Measurements from ENCODE around the gene GAL.

The GAL gene

GRCh38 chr11:68651985-68652682 lies 32.2 kb upstream of the GAL start:
- Histone ChIP-seq H3K27me3 (ENCODE audit: control insufficient read depth, insufficient read depth, low read length) (no peaks in the 10 kb centered on the region), H3K9me3 (ENCODE audit: control insufficient read depth, low read depth, low read length) (no peaks in the 10 kb centered on the region), H3K9ac (ENCODE audit: low read length) (no peak overlapping the region), H3K4me3 (ENCODE audit: low read length) (no peak overlapping the region), H3K27ac (ENCODE audit: low read length) (no peak overlapping the region), H3K36me3 (ENCODE audit: control insufficient read depth, low read depth, low read length) (no peaks in the 10 kb centered on the region), H3K4me1 (ENCODE audit: control insufficient read depth, low read depth, low read length) (no peaks in the 10 kb centered on the region)

GRCh38 chr11:68652683-68653156 lies 31.6 kb upstream of the GAL start:
- Histone ChIP-seq H3K9me3 (ENCODE audit: control insufficient read depth, low read depth, low read length) (no peaks in the 10 kb centered on the region), H3K27me3 (ENCODE audit: control insufficient read depth, insufficient read depth, low read length) (no peaks in the 10 kb centered on the region), H3K4me3 (ENCODE audit: low read length) (no peak overlapping the region), H3K27ac (ENCODE audit: low read length) (no peak overlapping the region), H3K36me3 (ENCODE audit: control insufficient read depth, low read depth, low read length) (no peaks in the 10 kb centered on the region), H3K9ac (ENCODE audit: low read length) (no peak overlapping the region), H3K4me1 (ENCODE audit: control insufficient read depth, low read depth, low read length) (no peaks in the 10 kb centered on the region)

GRCh38 chr11:68653486-68654430 lies 30.6 kb upstream of the GAL start:
- Histone ChIP-seq H3K4me1 (ENCODE audit: control insufficient read depth, low read depth, low read length) (no peaks in the 10 kb centered on the region), H3K9ac (ENCODE audit: low read length) (no peak overlapping the region), H3K36me3 (ENCODE audit: control insufficient read depth, low read depth, low read length) (no peaks in the 10 kb centered on the region), H3K9me3 (ENCODE audit: control insufficient read depth, low read depth, low read length) (no peaks in the 10 kb centered on the region), H3K4me3 (ENCODE audit: low read length) (no peak overlapping the region), H3K27me3 (ENCODE audit: control insufficient read depth, insufficient read depth, low read length) (no peaks in the 10 kb centered on the region), H3K27ac (ENCODE audit: low read length) (no peak overlapping the region)

GRCh38 chr11:68654978-68655377 lies 29.4 kb upstream of the GAL start:
- H3K27ac ChIP-seq (ENCODE audit: low read length) = no peak overlapping the region
- no peaks in the 10 kb centered on the region for H3K36me3 ChIP-seq (ENCODE audit: control insufficient read depth, low read depth, low read length)
- H3K27me3 ChIP-seq (ENCODE audit: control insufficient read depth, insufficient read depth, low read length) = no peaks in the 10 kb centered on the region
- no peak overlapping the region for H3K9ac ChIP-seq (ENCODE audit: low read length)
- no peaks in the 10 kb centered on the region for H3K9me3 ChIP-seq (ENCODE audit: control insufficient read depth, low read depth, low read length)
- no peak overlapping the region for H3K4me3 ChIP-seq (ENCODE audit: low read length)
- no peaks in the 10 kb centered on the region for H3K4me1 ChIP-seq (ENCODE audit: control insufficient read depth, low read depth, low read length)

GRCh38 chr11:68655406-68655805 lies 28.9 kb upstream of the GAL start:
- Histone ChIP-seq H3K27ac (ENCODE audit: low read length) (no peak overlapping the region), H3K36me3 (ENCODE audit: control insufficient read depth, low read depth, low read length) (no peaks in the 10 kb centered on the region), H3K9ac (ENCODE audit: low read length) (no peak overlapping the region), H3K4me3 (ENCODE audit: low read length) (no peak overlapping the region), H3K27me3 (ENCODE audit: control insufficient read depth, insufficient read depth, low read length) (no peaks in the 10 kb centered on the region), H3K4me1 (ENCODE audit: control insufficient read depth, low read depth, low read length) (no peaks in the 10 kb centered on the region), H3K9me3 (ENCODE audit: control insufficient read depth, low read depth, low read length) (no peaks in the 10 kb centered on the region)

- no peak overlapping the region for H3K9ac ChIP-seq (ENCODE audit: low read length)
- no peaks in the 10 kb centered on the region for H3K27me3 ChIP-seq (ENCODE audit: control insufficient read depth, insufficient read depth, low read length)
- no peaks in the 10 kb centered on the region for H3K36me3 ChIP-seq (ENCODE audit: control insufficient read depth, low read depth, low read length)
- H3K4me3 ChIP-seq (ENCODE audit: low read length) = no peak overlapping the region
- H3K4me1 ChIP-seq (ENCODE audit: control insufficient read depth, low read depth, low read length) = no peaks in the 10 kb centered on the region
- H3K27ac ChIP-seq (ENCODE audit: low read length) = no peak overlapping the region
- H3K9me3 ChIP-seq (ENCODE audit: control insufficient read depth, low read depth, low read length) = no peaks in the 10 kb centered on the region
Measured at GRCh38 chr11:68655806-68656205, 28.5 kb upstream of the GAL start.

- no peak overlapping the region for H3K9ac ChIP-seq (ENCODE audit: low read length)
- H3K27ac ChIP-seq (ENCODE audit: low read length) = no peak overlapping the region
- H3K4me3 ChIP-seq (ENCODE audit: low read length) = no peak overlapping the region
- H3K9me3 ChIP-seq (ENCODE audit: control insufficient read depth, low read depth, low read length) = no peaks in the 10 kb centered on the region
- H3K27me3 ChIP-seq (ENCODE audit: control insufficient read depth, insufficient read depth, low read length) = no peaks in the 10 kb centered on the region
- H3K36me3 ChIP-seq (ENCODE audit: control insufficient read depth, low read depth, low read length) = no peaks in the 10 kb centered on the region
- H3K4me1 ChIP-seq (ENCODE audit: control insufficient read depth, low read depth, low read length) = no peaks in the 10 kb centered on the region
Measured at GRCh38 chr11:68657021-68657780, 27.1 kb upstream of the GAL start.

GRCh38 chr11:68658097-68658496 lies 26.2 kb upstream of the GAL start:
- H3K36me3 ChIP-seq (ENCODE audit: control insufficient read depth, low read depth, low read length) = no peaks in the 10 kb centered on the region
- H3K4me3 ChIP-seq (ENCODE audit: low read length) = no peak overlapping the region
- H3K4me1 ChIP-seq (ENCODE audit: control insufficient read depth, low read depth, low read length) = no peaks in the 10 kb centered on the region
- H3K27ac ChIP-seq (ENCODE audit: low read length) = no peak overlapping the region
- no peak overlapping the region for H3K9ac ChIP-seq (ENCODE audit: low read length)
- no peaks in the 10 kb centered on the region for H3K27me3 ChIP-seq (ENCODE audit: control insufficient read depth, insufficient read depth, low read length)
- H3K9me3 ChIP-seq (ENCODE audit: control insufficient read depth, low read depth, low read length) = no peaks in the 10 kb centered on the region

GRCh38 chr11:68658661-68659060 lies 25.7 kb upstream of the GAL start:
- Histone ChIP-seq H3K9ac (ENCODE audit: low read length) (no peak overlapping the region), H3K4me1 (ENCODE audit: control insufficient read depth, low read depth, low read length) (no peaks in the 10 kb centered on the region), H3K4me3 (ENCODE audit: low read length) (no peak overlapping the region), H3K36me3 (ENCODE audit: control insufficient read depth, low read depth, low read length) (no peaks in the 10 kb centered on the region), H3K27me3 (ENCODE audit: control insufficient read depth, insufficient read depth, low read length) (no peaks in the 10 kb centered on the region), H3K27ac (ENCODE audit: low read length) (no peak overlapping the region), H3K9me3 (ENCODE audit: control insufficient read depth, low read depth, low read length) (no peaks in the 10 kb centered on the region)

- no peaks in the 10 kb centered on the region for H3K4me1 ChIP-seq (ENCODE audit: control insufficient read depth, low read depth, low read length)
- H3K27me3 ChIP-seq (ENCODE audit: control insufficient read depth, insufficient read depth, low read length) = no peaks in the 10 kb centered on the region
- no peaks in the 10 kb centered on the region for H3K36me3 ChIP-seq (ENCODE audit: control insufficient read depth, low read depth, low read length)
- H3K4me3 ChIP-seq (ENCODE audit: low read length) = no peak overlapping the region
- no peaks in the 10 kb centered on the region for H3K9me3 ChIP-seq (ENCODE audit: control insufficient read depth, low read depth, low read length)
- no peak overlapping the region for H3K27ac ChIP-seq (ENCODE audit: low read length)
- no peak overlapping the region for H3K9ac ChIP-seq (ENCODE audit: low read length)
Measured at GRCh38 chr11:68659158-68659921, 25.0 kb upstream of the GAL start.
